ENCODE data around the gene IGFBP5. TPM values are rescaled to one million over a fixed set of nuclear protein-coding genes. Genes with fewer than 3 reads are reported as not detected.

The IGFBP5 gene
- total and polyA plus RNA-seq, 2 donors (not counting 1 experiment from before 2014, with no cell fraction given) = not detected

GRCh38 chr2:216674376-216674775 is 21.0 kb downstream of the IGFBP5 start:
- H3K36me3 ChIP-seq (replicated peaks in 1 of 2; ENCODE audit: control extremely low read depth in 1 of 2, control insufficient read depth in 1 of 2, extremely low read depth in 1 of 2, insufficient read depth in 2 of 2, low read length in 1 of 2) = no peaks in the 10 kb centered on the region
- TF ChIP-seq, protein P1, sequence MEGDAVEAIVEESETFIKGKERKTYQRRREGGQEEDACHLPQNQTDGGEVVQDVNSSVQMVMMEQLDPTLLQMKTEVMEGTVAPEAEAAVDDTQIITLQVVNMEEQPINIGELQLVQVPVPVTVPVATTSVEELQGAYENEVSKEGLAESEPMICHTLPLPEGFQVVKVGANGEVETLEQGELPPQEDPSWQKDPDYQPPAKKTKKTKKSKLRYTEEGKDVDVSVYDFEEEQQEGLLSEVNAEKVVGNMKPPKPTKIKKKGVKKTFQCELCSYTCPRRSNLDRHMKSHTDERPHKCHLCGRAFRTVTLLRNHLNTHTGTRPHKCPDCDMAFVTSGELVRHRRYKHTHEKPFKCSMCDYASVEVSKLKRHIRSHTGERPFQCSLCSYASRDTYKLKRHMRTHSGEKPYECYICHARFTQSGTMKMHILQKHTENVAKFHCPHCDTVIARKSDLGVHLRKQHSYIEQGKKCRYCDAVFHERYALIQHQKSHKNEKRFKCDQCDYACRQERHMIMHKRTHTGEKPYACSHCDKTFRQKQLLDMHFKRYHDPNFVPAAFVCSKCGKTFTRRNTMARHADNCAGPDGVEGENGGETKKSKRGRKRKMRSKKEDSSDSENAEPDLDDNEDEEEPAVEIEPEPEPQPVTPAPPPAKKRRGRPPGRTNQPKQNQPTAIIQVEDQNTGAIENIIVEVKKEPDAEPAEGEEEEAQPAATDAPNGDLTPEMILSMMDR (IDR thresholded peaks at IDR 0.05) = no peak
- TF ChIP-seq EZH2 (IDR thresholded peaks at IDR 0.05; ENCODE audit: borderline replicate concordance, insufficient read depth, low read depth, low read length, poor library complexity, severe bottlenecking) = no peak
- no peaks in the 10 kb centered on the region for H3K9me3 Mint-ChIP-seq (ENCODE audit: insufficient read depth)
- H3K4me3 ChIP-seq (ENCODE audit: control extremely low read depth in 1 of 5, extremely low read depth in 1 of 5, insufficient read depth in 1 of 5, low read depth in 2 of 5, low read length in 4 of 5) = no peak overlapping the region
- H3K27ac ChIP-seq (ENCODE audit: low read length in 2 of 2) = no peak overlapping the region
- H3K27me3 Mint-ChIP-seq = peaks cover 28% of the 10 kb centered on the region
- CTCF ChIA-PET = no interaction called here
- ATAC-seq (ENCODE audit: low read depth) (no peak), DNase-seq (no peak)
- POLR2A ChIA-PET = no interaction called here
- no peak overlapping the region for H3K4me3 Mint-ChIP-seq
- 90% methylated on average over 9 of the region's 9 CpGs for WGBS (ENCODE audit: insufficient coverage)
- no peaks in the 10 kb centered on the region for H4K20me1 ChIP-seq (ENCODE audit: control insufficient read depth, insufficient read depth, low read length, poor library complexity, severe bottlenecking)
- no peak overlapping the region for H2AFZ ChIP-seq (ENCODE audit: insufficient read depth, low read depth, low read length, poor library complexity, severe bottlenecking)
- no peaks in the 10 kb centered on the region for H3K79me2 ChIP-seq (ENCODE audit: control insufficient read depth, insufficient read depth, low read length)
- H3K4me1 ChIP-seq (ENCODE audit: control insufficient read depth in 2 of 2, insufficient read depth in 2 of 2, low read length in 2 of 2) = no peaks in the 10 kb centered on the region
- no peak overlapping the region for H3K4me2 ChIP-seq (replicated peaks; ENCODE audit: low read depth, low read length, poor library complexity, severe bottlenecking)
- H3K27ac Mint-ChIP-seq = no peak overlapping the region
- no peak overlapping the region for H3K9ac ChIP-seq (ENCODE audit: low read length)
- intact Hi-C loops (cut with micrococcal nuclease) = no loop called here
- no peaks in the 10 kb centered on the region for H3K9me3 ChIP-seq (ENCODE audit: control extremely low read depth in 1 of 3, control insufficient read depth in 2 of 3, insufficient read depth in 1 of 3, low read length in 2 of 3)
- no peaks in the 10 kb centered on the region for H3K4me1 Mint-ChIP-seq
- H3K27me3 ChIP-seq (replicated peaks in 1 of 4; ENCODE audit: control extremely low read depth in 1 of 4, control insufficient read depth in 3 of 4, insufficient read depth in 4 of 4, low read length in 3 of 4) = peaks cover 0 to 13% (median 0%) of the 10 kb centered on the region in 4 experiments

- no peaks in the 10 kb centered on the region for H3K79me2 ChIP-seq (ENCODE audit: control insufficient read depth, insufficient read depth, low read length)
- no peaks in the 10 kb centered on the region for H4K20me1 ChIP-seq (ENCODE audit: control insufficient read depth, insufficient read depth, low read length, poor library complexity, severe bottlenecking)
- WGBS (ENCODE audit: insufficient coverage) = 97% methylated on average over 8 of the region's 9 CpGs
- H3K27ac Mint-ChIP-seq = no peak overlapping the region
- no peaks in the 10 kb centered on the region for H3K4me1 Mint-ChIP-seq
- peaks cover 0 to 13% (median 0%) of the 10 kb centered on the region in 4 experiments for H3K27me3 ChIP-seq (replicated peaks in 1 of 4; ENCODE audit: control extremely low read depth in 1 of 4, control insufficient read depth in 3 of 4, insufficient read depth in 4 of 4, low read length in 3 of 4)
- no peak for DNase-seq
- no peaks in the 10 kb centered on the region for H3K36me3 ChIP-seq (replicated peaks in 1 of 2; ENCODE audit: control extremely low read depth in 1 of 2, control insufficient read depth in 1 of 2, extremely low read depth in 1 of 2, insufficient read depth in 2 of 2, low read length in 1 of 2)
- no peak for ATAC-seq (ENCODE audit: low read depth)
- TF ChIP-seq, protein P1 (IDR thresholded peaks at IDR 0.05) = no peak
- no peak for TF ChIP-seq EZH2 (IDR thresholded peaks at IDR 0.05; ENCODE audit: borderline replicate concordance, insufficient read depth, low read depth, low read length, poor library complexity, severe bottlenecking)
- H3K4me2 ChIP-seq (replicated peaks; ENCODE audit: low read depth, low read length, poor library complexity, severe bottlenecking) = no peak overlapping the region
- H3K4me1 ChIP-seq (ENCODE audit: control insufficient read depth in 2 of 2, insufficient read depth in 2 of 2, low read length in 2 of 2) = no peaks in the 10 kb centered on the region
- H3K4me3 Mint-ChIP-seq = no peak overlapping the region
- H3K9ac ChIP-seq (ENCODE audit: low read length) = no peak overlapping the region
- ChIA-PET POLR2A (no interaction called here), CTCF (no interaction called here)
- no peaks in the 10 kb centered on the region for H3K9me3 ChIP-seq (ENCODE audit: control extremely low read depth in 1 of 3, control insufficient read depth in 2 of 3, insufficient read depth in 1 of 3, low read length in 2 of 3)
- no peak overlapping the region for H3K27ac ChIP-seq (ENCODE audit: low read length in 2 of 2)
- no peak overlapping the region for H2AFZ ChIP-seq (ENCODE audit: insufficient read depth, low read depth, low read length, poor library complexity, severe bottlenecking)
- intact Hi-C loops (cut with micrococcal nuclease) = no loop called here
- no peaks in the 10 kb centered on the region for H3K9me3 Mint-ChIP-seq (ENCODE audit: insufficient read depth)
- H3K4me3 ChIP-seq (ENCODE audit: control extremely low read depth in 1 of 5, extremely low read depth in 1 of 5, insufficient read depth in 1 of 5, low read depth in 2 of 5, low read length in 4 of 5) = no peak overlapping the region
- H3K27me3 Mint-ChIP-seq = peaks cover 31% of the 10 kb centered on the region
These were observed 21.7 kb downstream of the IGFBP5 start for GRCh38 chr2:216673609-216674008.

Data from B cell (primary cell).